Posterior vena cava (tissue), 2 donors: ENCODE data around the gene ATN1. TPM values are rescaled to one million over a fixed set of nuclear protein-coding genes. Genes with fewer than 3 reads are reported as not detected.
A peak's percentile ranks its signal among the peaks of the same experiment; 100 is the strongest.
"Not testable (repeated sequence)": the region's sequence is repeated elsewhere in the genome, so short reads cannot be mapped to it uniquely, and the experiment has no call there.

Source experiments
- DNase-seq: peaks from one replicate; pipeline ENCODE4 v3.0.0-alpha.2; 2020; ENCODE audit warnings: low spot score
- intact Hi-C, 2 donors: fragments of 100-400 bp; cut with DNase I; formaldehyde crosslinking; loops; one replicate each; pipeline versions ENCODE4 v1.14.1 to v1.14.2; 2022 to 2023
- total RNA-seq, 2 donors: library from RNA; stranded (reverse); fragmentation: NEBNext Ultra II Directional; extraction: Animal tissue kit (Norgen Biotek cat#: 25700); gene quantifications; one replicate each; pipeline ENCODE4 v1.2.1, GENCODE V29; 2021
- donor health status: DM: yes; HTN: yes; CAD: no.
- donor health status: DM: yes; HTN: yes; CAD: no.

The ATN1 gene
- total RNA-seq, 2 donors from 2014 or later = 97.0 to 106 TPM

DNA sequence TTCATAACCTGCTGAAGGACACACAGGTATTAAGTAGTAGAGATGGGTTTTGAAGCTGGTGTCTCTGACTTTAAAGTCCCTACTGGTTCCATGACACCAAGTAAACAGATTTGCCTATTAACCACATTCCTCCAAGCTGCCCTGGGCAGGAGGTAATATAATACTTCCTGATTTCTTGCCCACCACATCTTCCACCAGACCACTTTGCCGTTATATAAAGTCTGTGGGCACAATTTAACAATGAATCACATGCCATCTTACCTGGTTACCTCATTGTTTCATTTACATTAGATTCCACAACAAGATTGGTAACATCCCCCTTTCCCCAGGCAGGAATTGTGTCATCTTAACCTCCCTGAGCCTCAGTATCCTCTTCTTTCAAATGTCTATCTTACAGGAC lies 24.0 kb upstream of the ATN1 start:
- no peak for DNase-seq
- intact Hi-C loops = no loop called here

DNA sequence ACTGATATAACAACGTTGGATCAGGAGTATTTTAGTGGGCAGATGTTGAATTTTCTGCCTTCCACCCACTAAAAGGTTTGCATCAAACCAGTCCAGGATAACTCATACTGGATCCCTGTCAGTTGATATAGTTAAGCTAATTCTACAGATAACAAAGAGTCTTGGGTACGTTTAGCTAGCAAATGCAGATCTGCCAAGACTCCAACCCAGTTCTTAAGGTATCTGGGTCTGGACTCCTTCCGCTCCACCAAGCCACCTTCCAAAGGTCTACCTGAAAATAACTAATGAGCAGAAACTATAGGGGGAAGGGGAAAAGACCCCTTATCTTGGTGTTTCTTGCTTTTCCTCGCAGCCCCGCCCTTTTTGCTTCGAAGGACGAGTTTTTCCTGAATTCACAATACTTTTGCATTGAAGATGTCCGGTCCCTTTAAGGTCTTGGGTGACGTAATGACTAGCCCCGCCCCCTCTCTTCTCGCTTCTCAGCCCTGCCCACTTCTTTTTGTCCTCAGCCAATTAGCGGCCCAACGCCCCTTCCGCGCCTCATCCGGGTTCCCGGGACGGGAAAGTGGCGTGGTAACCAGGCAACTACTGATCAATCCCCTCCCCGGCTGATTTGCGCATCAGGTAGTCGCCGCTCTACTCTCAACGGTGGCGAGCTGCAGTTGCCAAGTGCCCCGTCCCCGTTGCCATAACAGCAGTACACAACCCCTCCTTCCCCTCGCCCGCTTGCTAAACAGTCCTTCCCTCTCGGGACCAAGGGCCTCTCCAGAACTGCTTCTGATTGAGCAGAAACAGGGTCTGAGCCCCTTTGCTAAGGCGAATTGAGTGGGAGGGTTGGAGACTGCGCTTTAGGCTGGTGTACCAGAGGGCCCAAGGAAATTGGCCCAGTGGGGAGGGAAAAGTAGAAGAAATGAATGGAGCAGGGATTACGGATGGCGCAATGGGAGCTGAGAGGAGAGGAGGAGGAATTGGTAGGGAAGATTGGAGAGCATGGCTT lies 23.2 kb upstream of the ATN1 start, which contains the start of gene LRRC23:
Gene LRRC23, plus strand, starts transcription at position 543 of the 997 bp plus-strand sequence. CDS start 812 bp downstream, outside the sequence.
- DNase-seq = peak; percentile 99
- intact Hi-C loops = no loop called here

DNA sequence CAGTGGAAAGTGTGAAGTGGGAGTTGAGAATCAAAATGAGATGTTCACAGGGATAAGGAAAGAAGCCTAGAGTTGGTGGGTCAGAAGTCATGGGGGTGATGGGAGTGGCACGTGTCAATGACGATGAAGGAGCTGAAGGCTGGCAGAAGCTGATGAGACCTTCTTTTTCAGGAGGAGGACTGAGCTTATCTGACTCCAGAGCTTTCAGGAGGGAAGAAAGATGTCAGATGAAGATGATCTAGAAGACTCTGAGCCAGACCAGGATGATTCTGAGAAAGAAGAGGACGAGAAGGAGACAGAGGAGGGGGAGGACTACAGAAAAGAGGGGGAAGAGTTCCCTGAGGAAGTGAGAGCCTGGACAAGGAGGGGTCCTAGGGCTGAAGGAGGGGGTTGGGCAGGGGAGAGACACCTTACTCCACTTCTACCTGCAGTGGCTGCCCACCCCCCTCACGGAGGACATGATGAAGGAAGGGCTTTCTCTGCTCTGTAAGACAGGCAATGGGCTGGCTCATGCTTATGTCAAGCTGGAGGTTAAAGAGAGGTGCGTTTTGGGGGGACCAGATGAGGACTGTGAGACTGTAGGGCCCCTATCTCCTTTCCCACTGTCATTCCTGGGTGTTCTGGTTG lies 22.2 kb upstream of the ATN1 start:
- intact Hi-C loops = no loop called here
- DNase-seq = no peak

DNA sequence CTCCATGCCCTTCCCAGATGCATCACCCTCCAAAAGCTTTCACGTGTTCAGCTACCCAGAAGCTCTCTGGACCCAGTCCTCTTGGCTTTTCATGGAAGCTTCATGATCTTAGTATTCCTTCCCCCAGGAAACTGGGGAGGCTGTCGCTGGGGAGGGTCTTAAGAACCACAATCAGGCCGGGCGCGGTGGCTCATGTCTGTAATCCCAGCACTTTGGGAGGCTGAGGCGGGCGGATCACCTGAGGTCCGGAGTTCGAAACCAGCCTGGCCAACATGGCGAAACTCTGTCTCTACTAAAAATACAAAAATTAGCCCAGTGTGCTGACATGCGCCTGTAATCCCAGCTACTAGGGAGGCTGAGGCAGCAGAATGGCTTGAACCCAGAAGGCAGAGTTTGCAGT lies 19.6 kb upstream of the ATN1 start:
- peak; percentile 69 for DNase-seq
- intact Hi-C loops = not testable (repeated sequence)

DNA sequence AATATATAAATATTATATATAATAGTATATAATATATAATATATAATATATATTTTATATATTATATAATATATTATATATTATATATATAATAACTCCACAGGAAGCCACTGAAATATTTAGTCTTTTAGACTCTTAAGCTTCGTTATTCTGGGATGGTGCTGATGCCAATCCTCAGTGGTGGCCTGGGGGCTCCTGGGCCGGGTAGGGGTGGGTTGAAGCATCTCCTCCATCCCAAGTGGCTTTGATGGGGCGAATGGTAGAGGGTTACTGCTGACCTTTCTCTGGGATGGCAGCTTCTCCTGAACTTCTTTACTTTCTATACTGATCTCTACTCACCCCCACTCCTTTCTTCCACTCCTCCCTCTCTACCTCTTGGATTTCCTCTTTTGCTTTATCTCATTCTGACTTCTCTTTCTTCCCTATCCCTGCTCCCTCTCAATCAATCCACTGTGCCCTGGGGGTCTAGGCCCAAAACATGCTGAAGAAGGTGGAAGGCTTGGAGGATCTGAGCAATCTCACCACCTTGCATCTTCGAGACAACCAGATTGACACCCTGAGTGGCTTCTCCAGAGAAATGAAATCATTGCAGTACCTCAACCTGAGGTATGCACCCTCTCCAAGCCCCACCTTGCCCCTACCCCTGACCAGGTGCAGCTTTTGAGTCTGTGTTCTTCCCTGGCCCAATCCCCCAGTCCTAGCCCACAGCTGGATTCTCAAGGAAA lies 18.2 kb upstream of the ATN1 start:
- intact Hi-C loops = no loop called here
- peak; percentile 30 for DNase-seq

DNA sequence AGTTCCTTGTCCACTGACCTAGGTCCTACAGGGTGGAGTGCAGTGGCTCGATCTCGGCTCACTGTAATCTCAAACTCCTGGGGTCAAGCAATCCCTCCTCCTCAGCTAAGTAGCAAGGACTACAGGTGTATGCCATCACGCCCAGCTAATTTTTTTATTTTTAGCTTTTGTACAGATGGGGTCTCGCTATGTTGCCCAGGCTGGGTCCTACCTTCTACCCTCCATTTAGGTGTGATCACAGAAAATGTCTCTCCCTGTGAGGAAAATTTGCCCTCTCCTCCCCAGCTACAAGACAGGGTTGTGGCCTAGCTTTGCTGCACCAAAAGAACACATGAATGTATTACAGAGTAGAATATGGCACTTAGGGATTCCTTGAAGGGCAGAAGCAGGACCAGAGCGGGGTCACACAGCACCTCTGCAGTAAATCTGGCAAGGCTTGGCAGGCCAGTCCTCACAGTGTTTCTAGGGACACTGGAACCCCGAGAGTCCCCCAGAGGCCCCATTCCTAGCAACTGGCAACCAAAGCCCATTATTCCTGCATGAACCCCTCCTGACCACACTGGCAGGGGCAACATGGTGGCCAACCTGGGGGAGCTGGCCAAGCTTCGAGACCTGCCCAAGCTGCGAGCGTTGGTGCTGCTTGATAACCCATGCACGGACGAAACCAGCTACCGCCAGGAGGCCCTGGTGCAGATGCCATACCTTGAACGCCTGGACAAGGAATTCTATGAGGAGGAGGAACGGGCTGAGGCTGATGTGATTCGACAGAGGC lies 15.4 kb upstream of the ATN1 start:
- intact Hi-C loops = no loop called here
- DNase-seq = peak; percentile 74

- intact Hi-C loops = no loop called here
- peak; percentile 93 for DNase-seq
Measured at GRCh38 chr12:6914246-6914946, 13.4 kb upstream of the ATN1 start, which contains the start of gene ENO2. ENO2 (plus strand) TSS chr12:6914580; CDS start chr12:6915833, 1,253 bp downstream.

DNA sequence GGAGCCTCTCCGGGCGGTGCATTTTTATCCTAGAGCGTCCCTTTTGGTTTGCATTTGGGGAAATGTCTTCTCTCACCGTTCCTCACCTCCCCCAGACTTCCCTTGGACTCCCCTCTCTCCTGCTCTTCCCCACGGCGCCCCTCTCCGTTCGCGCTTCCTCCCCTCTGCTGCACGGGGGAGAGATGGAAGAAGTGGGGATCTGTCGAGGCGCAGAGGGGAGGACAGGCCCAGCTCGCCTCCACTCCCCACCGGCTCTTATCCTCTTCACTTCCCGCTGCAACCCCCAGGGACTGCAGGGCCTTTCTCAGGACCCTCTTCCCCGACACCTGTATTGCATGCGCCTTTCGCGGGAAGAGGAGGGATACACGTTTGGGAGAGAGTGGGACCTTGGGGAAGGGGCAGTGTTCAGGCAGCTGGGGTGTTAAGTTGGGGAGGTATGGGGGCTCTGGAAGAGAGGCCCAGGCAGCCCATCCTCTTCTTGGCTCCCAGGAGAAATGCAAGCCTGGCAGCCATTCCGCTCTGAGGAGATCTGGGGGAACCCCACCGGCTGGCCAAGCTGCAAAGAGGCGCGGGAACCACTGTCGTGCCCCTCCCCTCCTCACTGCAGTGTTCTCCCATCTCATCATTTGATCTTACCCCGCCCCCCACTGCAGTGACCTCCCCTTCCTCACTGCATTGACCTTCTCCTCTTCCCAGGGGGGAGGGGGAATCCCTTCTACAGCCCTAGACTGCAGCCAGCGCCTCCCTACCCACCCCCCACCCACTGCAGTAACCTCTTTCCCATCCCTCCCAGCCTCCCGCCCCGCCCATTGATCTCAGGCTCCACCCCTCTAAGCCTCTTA lies 12.6 kb upstream of the ATN1 start:
- intact Hi-C loops = no loop called here
- DNase-seq = peak; percentile 78

- no peak for DNase-seq
- intact Hi-C loops = no loop called here
Measured at GRCh38 chr12:6915789-6916285, 11.9 kb upstream of the ATN1 start.

- peak; percentile 76 for DNase-seq
- intact Hi-C loops = no loop called here
Measured at GRCh38 chr12:6916426-6917200, 11.1 kb upstream of the ATN1 start.

- intact Hi-C loops = no loop called here
- peak; percentile 68 for DNase-seq
Measured at GRCh38 chr12:6917491-6918231, 10.1 kb upstream of the ATN1 start.

DNA sequence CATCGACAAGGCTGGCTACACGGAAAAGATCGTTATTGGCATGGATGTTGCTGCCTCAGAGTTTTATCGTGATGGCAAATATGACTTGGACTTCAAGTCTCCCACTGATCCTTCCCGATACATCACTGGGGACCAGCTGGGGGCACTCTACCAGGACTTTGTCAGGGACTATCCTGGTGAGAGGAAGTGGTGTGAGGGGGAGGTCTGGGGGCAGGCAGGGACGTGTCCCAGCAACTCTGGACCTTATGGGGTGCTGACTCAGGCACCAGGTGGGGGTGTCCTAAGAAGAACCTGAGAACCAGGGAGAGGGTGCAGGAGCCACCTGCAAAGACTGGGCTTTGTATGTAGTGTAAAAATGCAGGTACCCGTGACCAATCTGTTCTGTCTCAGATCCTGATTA lies 8.2 kb upstream of the ATN1 start:
- DNase-seq = peak; percentile 26

GRCh38 chr12:6921539-6921938 lies 6.2 kb upstream of the ATN1 start:
- intact Hi-C loops = no loop called here
- peak; percentile 5 for DNase-seq

More for the DNA sequence above, 8.2 kb upstream of the ATN1 start:
- intact Hi-C loops = no loop called here

DNA sequence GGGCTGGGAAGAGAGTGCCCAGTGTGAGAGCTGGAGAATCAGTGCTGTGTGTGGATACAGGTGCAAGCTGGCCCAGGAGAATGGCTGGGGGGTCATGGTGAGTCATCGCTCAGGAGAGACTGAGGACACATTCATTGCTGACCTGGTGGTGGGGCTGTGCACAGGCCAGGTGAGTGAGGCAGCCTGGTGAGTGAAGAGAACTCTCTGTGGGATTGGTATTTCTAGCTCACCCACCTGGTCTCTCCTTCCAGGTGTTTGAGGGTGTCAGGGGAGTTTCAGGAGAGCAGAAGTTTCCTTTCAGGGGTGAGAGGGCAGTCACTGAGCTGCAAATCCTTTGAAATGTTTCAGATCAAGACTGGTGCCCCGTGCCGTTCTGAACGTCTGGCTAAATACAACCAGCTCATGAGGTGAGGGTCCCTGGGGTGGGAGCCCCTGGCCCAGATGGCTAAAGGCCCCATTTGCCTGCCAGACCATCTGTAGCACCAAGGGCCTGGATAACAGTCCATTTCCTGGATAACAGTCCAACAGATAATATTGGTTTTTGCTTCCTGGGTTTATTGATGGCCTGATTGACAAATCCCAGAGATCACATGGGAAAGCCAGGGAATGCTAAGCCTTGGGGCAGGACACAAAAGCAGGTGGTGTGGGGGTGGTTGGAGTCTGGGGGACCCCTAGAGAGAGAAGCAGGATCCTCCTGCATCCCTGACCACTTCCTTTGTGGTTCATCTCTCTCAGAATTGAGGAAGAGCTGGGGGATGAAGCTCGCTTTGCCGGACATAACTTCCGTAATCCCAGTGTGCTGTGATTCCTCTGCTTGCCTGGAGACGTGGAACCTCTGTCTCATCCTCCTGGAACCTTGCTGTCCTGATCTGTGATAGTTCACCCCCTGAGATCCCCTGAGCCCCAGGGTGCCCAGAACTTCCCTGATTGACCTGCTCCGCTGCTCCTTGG lies 5.5 kb upstream of the ATN1 start:
- intact Hi-C loops = no loop called here
- DNase-seq = peak; percentile 64
